Mesenchymal stem cell (in vitro differentiated cells and primary cell): ENCODE data around the gene CCND2.

Source experiments
- DNase-seq: peaks from one replicate; pipeline ENCODE4 v3.0.0-alpha.2; 2013
- H2AFZ ChIP-seq: one replicate; pipeline ENCODE4 v1.6.1; 2013; ENCODE audit warnings: low read depth, mild to moderate bottlenecking, control low read depth, inconsistent platforms, low read length, moderate library complexity
- H2AK5ac ChIP-seq: 2 replicates; pipeline ENCODE4 v1.6.1; 2013; ENCODE audit warnings: low read length, moderate library complexity, mild to moderate bottlenecking, inconsistent platforms; ENCODE audit not compliant: severe bottlenecking
- H2BK120ac ChIP-seq: one replicate; pipeline ENCODE4 v1.6.1; 2013; ENCODE audit warnings: low read depth, mild to moderate bottlenecking, inconsistent platforms, low read length, moderate library complexity
- H2BK12ac ChIP-seq, 2 experiments: one replicate each; pipeline ENCODE4 v1.6.1; 2013; ENCODE audit warnings: inconsistent platforms in 2 of 2, low read length in 2 of 2, mild to moderate bottlenecking in 2 of 2, moderate library complexity in 2 of 2, control low read depth in 1 of 2
- H2BK15ac ChIP-seq: one replicate; pipeline ENCODE4 v1.6.1; 2013; ENCODE audit warnings: mild to moderate bottlenecking, low read depth, inconsistent platforms; ENCODE audit not compliant: poor library complexity, severe bottlenecking
- H2BK5ac ChIP-seq: 2 replicates; pipeline ENCODE4 v1.6.1; 2013; ENCODE audit warnings: low read depth, mild to moderate bottlenecking, low read length, control low read depth, inconsistent platforms; ENCODE audit not compliant: poor library complexity, severe bottlenecking
- H3K14ac ChIP-seq, 2 experiments: one replicate each; pipeline ENCODE4 v1.6.1; 2013; ENCODE audit warnings: inconsistent platforms in 2 of 2, low read length in 2 of 2, control low read depth in 1 of 2, mild to moderate bottlenecking in 1 of 2, moderate library complexity in 1 of 2
- H3K18ac ChIP-seq, 2 experiments: one replicate each; pipeline ENCODE4 v1.6.1; 2013; ENCODE audit warnings: inconsistent platforms in 2 of 2, low read length in 2 of 2, control low read depth in 1 of 2, low read depth in 1 of 2, mild to moderate bottlenecking in 1 of 2
- H3K23ac ChIP-seq, 2 experiments: one replicate each; pipeline ENCODE4 v1.6.1; 2013; ENCODE audit warnings: inconsistent platforms in 2 of 2, low read length in 2 of 2, mild to moderate bottlenecking in 2 of 2, moderate library complexity in 2 of 2, control low read depth in 1 of 2
- H3K27ac ChIP-seq: 2 replicates; pipeline ENCODE4 v1.5.1; 2013; ENCODE audit warnings: mild to moderate bottlenecking, moderate library complexity, low read length, control low read depth, inconsistent platforms; ENCODE audit not compliant: poor library complexity, severe bottlenecking
- H3K27me3 ChIP-seq, 2 experiments: 2 replicates each; pipeline versions ENCODE4 v1.6.1 to v1.7.0; 2013; ENCODE audit warnings: low read length in 2 of 2, mild to moderate bottlenecking in 2 of 2, moderate library complexity in 2 of 2, control low read depth in 1 of 2, inconsistent platforms in 1 of 2; ENCODE audit not compliant: control insufficient read depth in 1 of 2, insufficient read depth in 1 of 2
- H3K36me3 ChIP-seq, 2 experiments: 2 replicates each; pipeline versions ENCODE4 v1.6.1 to v1.7.0; 2013; ENCODE audit warnings: low read length in 2 of 2, control low read depth in 1 of 2, inconsistent platforms in 1 of 2, low read depth in 1 of 2, mild to moderate bottlenecking in 1 of 2; ENCODE audit not compliant: insufficient read depth in 2 of 2, control insufficient read depth in 1 of 2
- H3K4ac ChIP-seq, 2 experiments: one replicate each; pipeline ENCODE4 v1.6.1; 2013; ENCODE audit warnings: inconsistent platforms in 2 of 2, low read length in 2 of 2, mild to moderate bottlenecking in 2 of 2, moderate library complexity in 2 of 2, control low read depth in 1 of 2, low read depth in 1 of 2
- H3K4me1 ChIP-seq: 2 replicates; pipeline ENCODE4 v1.6.1; 2013; ENCODE audit warnings: low read depth, low read length, control low read depth; ENCODE audit not compliant: control insufficient read depth, insufficient read depth
- H3K4me2 ChIP-seq: 2 replicates; pipeline ENCODE4 v1.6.1; 2013; ENCODE audit warnings: low read length, mild to moderate bottlenecking, inconsistent platforms; ENCODE audit not compliant: poor library complexity, severe bottlenecking
- H3K4me3 ChIP-seq, 2 experiments: 2 replicates each; pipeline versions ENCODE4 v1.5.1 to v1.7.0; 2013; ENCODE audit warnings: low read length in 2 of 2, mild to moderate bottlenecking in 2 of 2, control low read depth in 1 of 2, low read depth in 1 of 2; ENCODE audit not compliant: insufficient read depth in 1 of 2
- H3K79me1 ChIP-seq: replicated peaks from 2 replicates; pipeline ENCODE4 v1.6.1; 2013; ENCODE audit warnings: mild to moderate bottlenecking, control low read depth, low read length, inconsistent platforms; ENCODE audit not compliant: poor library complexity, severe bottlenecking
- H3K9ac ChIP-seq: 2 replicates; pipeline ENCODE4 v1.7.0; 2013; ENCODE audit warnings: mild to moderate bottlenecking, low read length, moderate library complexity
- H3K9me3 ChIP-seq: 2 replicates; pipeline ENCODE4 v1.7.0; 2013; ENCODE audit warnings: mild to moderate bottlenecking, low read length; ENCODE audit not compliant: control insufficient read depth
- H4K8ac ChIP-seq: one replicate; pipeline ENCODE4 v1.6.1; 2013; ENCODE audit warnings: inconsistent platforms, mild to moderate bottlenecking, low read length, moderate library complexity
- H4K91ac ChIP-seq: one replicate; pipeline ENCODE4 v1.6.1; 2013; ENCODE audit warnings: mild to moderate bottlenecking, low read length, inconsistent platforms
- WGBS: methylation state at CpG from one replicate; pipeline ENCODE4 v1.1.7; 2013; ENCODE audit warnings: mixed read lengths; 5-methylcytosine and 5-hydroxymethylcytosine counted together

The CCND2 gene

DNA sequence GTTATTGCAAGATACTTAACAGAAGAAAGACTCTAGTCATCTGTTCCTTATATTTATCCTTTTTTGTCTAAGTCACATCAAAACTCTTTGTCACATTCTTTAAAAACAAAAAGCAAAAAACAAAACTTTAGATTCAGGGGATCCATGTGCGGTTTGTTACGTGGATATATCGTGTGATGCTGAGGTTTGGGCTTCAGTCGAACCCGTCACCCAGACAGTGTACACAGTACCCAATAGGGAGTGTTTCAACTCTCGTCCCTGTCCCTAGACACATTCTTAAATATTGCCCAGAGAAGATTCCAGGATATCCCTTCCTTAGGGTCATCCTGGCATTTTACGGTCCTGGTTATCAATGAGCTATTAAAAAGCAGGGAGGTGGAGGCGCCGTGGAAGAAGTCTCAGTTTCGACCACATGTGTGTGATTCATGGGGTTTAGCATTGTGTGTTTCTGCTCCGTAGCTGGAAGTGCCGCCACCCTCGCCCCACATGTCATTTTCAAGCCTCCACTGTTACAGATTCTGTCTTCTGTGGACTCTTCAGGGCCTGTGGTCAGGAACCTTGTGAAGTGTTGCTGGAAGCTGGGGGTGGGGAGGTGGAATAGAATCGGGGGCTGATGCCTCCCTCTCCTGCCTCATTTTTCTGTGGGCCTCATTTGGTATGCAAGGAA lies 19.9 kb downstream of the CCND2 start:
- Histone ChIP-seq H3K79me1 (peaks cover 32% of the 10 kb centered on the region), H2BK15ac (no peak overlapping the region), H4K91ac (no peak overlapping the region), H3K4ac (no peak overlapping the region), H3K4me3 (no peak overlapping the region), H3K9me3 (no peaks in the 10 kb centered on the region), H2BK12ac (no peak overlapping the region), H2AK5ac (no peak overlapping the region), H3K4me1 (peaks cover 3% of the 10 kb centered on the region), H3K23ac (no peak overlapping the region), H3K9ac (no peak overlapping the region), H3K18ac (no peak overlapping the region), H3K36me3 (peaks cover 66 to 73% of the 10 kb centered on the region in 2 experiments), H4K8ac (no peak overlapping the region), H3K14ac (no peak overlapping the region), H3K27ac (no peak overlapping the region), H2BK5ac (no peak overlapping the region), H2AFZ (no peak overlapping the region), H3K4me2 (no peak overlapping the region), H2BK120ac (no peak overlapping the region), H3K27me3 (peaks cover 0 to 11% of the 10 kb centered on the region in 2 experiments)
- 89% methylated on average over 10 of the region's 14 CpGs for WGBS
- DNase-seq, result no peak

DNA sequence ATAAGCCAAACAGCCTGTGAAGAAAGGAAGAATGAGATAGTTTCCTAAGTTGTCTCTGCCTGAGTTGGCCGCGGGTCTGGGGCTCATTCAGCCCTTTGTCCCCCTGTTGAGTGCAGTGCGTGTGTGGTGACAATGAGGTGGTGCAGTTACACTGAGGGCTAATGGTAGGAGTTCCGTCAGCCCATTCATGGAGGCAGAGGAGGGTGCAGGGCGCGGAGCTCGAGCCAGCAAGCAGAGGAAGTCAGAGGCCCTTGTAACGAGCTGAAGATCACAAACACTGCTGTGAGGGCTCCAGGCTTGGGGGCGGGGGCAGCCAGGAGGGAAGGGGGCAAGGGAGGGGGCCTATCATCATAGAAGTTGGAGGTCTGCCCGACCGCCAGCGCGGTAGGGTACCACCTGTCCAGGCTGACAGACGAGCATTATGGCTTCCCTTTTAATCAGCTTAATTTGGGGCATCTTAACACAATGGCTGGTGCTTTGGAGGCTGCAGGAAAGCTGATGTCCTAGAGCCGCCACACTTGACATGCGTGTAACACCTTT lies 20.5 kb downstream of the CCND2 start:
- H4K91ac ChIP-seq, result no peak overlapping the region
- no peak overlapping the region for H2BK15ac ChIP-seq
- DNase-seq, result no peak
- H2AK5ac ChIP-seq, result no peak overlapping the region
- peaks cover 30% of the 10 kb centered on the region for H3K79me1 ChIP-seq
- H3K36me3 ChIP-seq, result peaks cover 65 to 67% of the 10 kb centered on the region in 2 experiments
- no peaks in the 10 kb centered on the region for H3K9me3 ChIP-seq
- H2BK12ac ChIP-seq, result no peak overlapping the region
- H3K9ac ChIP-seq, result no peak overlapping the region
- peaks cover 0 to 11% of the 10 kb centered on the region in 2 experiments for H3K27me3 ChIP-seq
- H3K4me3 ChIP-seq, result no peak overlapping the region
- H2BK120ac ChIP-seq, result no peak overlapping the region
- H3K4me2 ChIP-seq, result no peak overlapping the region
- H3K18ac ChIP-seq, result no peak overlapping the region
- no peak overlapping the region for H2AFZ ChIP-seq
- no peak overlapping the region for H4K8ac ChIP-seq
- no peak overlapping the region for H3K27ac ChIP-seq
- WGBS, result 88% methylated on average over 16 of the region's 16 CpGs
- H3K4ac ChIP-seq, result no peak overlapping the region
- H2BK5ac ChIP-seq, result no peak overlapping the region
- no peak overlapping the region for H3K23ac ChIP-seq
- H3K14ac ChIP-seq, result no peak overlapping the region
- no peaks in the 10 kb centered on the region for H3K4me1 ChIP-seq

DNA sequence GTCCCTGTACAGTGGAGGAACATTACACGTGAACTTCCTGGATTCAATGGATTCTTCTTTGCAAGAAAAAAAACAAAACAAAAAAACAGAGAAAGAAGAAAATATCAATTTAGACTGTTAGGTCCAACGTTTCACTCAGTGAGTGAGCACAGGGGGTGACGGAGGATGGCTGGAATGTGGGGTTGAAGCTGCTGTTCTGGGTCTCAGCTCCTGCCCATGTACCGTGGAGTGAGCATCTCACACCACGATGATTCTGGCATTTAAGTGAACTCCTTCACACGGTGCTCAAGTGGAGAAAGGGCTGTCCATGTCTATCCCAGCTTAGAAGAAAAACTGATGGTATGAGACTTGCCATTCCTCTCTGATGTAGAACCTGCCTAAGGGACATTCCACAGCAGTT lies 23.2 kb downstream of the CCND2 start:
- H2AFZ ChIP-seq, result no peak overlapping the region
- no peak overlapping the region for H3K4ac ChIP-seq
- no peak overlapping the region for H4K8ac ChIP-seq
- no peak overlapping the region for H4K91ac ChIP-seq
- H2BK5ac ChIP-seq, result no peak overlapping the region
- no peaks in the 10 kb centered on the region for H3K9me3 ChIP-seq
- peaks cover 27% of the 10 kb centered on the region for H3K79me1 ChIP-seq
- no peak overlapping the region for H2BK120ac ChIP-seq
- H2BK15ac ChIP-seq, result no peak overlapping the region
- H3K36me3 ChIP-seq, result peaks cover 57 to 60% of the 10 kb centered on the region in 2 experiments
- no peak overlapping the region for H3K9ac ChIP-seq
- no peaks in the 10 kb centered on the region for H3K4me1 ChIP-seq
- 91% methylated on average over 5 of the region's 6 CpGs for WGBS
- peaks cover 0 to 6% of the 10 kb centered on the region in 2 experiments for H3K27me3 ChIP-seq
- no peak overlapping the region for H3K4me2 ChIP-seq
- no peak overlapping the region for H3K18ac ChIP-seq
- H3K23ac ChIP-seq, result no peak overlapping the region
- no peak overlapping the region for H3K27ac ChIP-seq
- H2BK12ac ChIP-seq, result no peak overlapping the region
- no peak overlapping the region for H3K14ac ChIP-seq
- no peak for DNase-seq
- H3K4me3 ChIP-seq, result no peak overlapping the region
- no peak overlapping the region for H2AK5ac ChIP-seq

DNA sequence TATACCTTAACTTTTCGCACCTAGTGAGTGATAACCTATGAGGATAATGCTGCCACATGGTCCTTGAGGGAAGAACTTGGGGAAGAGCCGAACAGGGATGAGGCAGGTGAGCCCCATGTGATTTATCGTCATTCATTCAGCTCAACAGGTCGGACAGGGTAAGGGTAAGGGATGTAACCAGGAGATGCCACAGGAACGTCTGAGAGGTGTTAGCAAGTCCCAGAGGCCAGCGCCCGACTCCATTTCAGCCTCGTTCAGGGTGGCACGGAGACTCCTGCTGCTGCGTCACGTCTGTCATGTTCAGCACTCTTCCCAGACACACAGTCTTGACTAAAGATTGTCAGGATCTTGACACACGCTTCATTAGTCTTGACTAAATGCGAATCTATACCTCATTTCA lies 24.1 kb downstream of the CCND2 start:
- no peak overlapping the region for H3K4me2 ChIP-seq
- H2BK15ac ChIP-seq, result no peak overlapping the region
- H3K14ac ChIP-seq, result no peak overlapping the region
- no peak overlapping the region for H2AK5ac ChIP-seq
- H2BK120ac ChIP-seq, result no peak overlapping the region
- peaks cover 2 to 10% of the 10 kb centered on the region in 2 experiments for H3K27me3 ChIP-seq
- no peak overlapping the region for H3K18ac ChIP-seq
- no peaks in the 10 kb centered on the region for H3K9me3 ChIP-seq
- 95% methylated on average over 13 of the region's 13 CpGs for whole genome bisulfite sequencing
- H3K27ac ChIP-seq, result no peak overlapping the region
- no peak overlapping the region for H4K8ac ChIP-seq
- H3K23ac ChIP-seq, result no peak overlapping the region
- H2AFZ ChIP-seq, result no peak overlapping the region
- no peak overlapping the region for H2BK12ac ChIP-seq
- no peak overlapping the region for H2BK5ac ChIP-seq
- no peak overlapping the region for H3K9ac ChIP-seq
- no peak overlapping the region for H4K91ac ChIP-seq
- no peak overlapping the region for H3K4me3 ChIP-seq
- no peak for DNase-seq
- peaks cover 24% of the 10 kb centered on the region for H3K79me1 ChIP-seq
- peaks cover 60 to 66% of the 10 kb centered on the region in 2 experiments for H3K36me3 ChIP-seq
- no peak overlapping the region for H3K4ac ChIP-seq
- H3K4me1 ChIP-seq, result no peaks in the 10 kb centered on the region
